Erythroblast (primary cell): Measurements from ENCODE around the gene IFITM5.
"Not testable (repeated sequence)": the region's sequence is repeated elsewhere in the genome, so short reads cannot be mapped to it uniquely, and the experiment has no call there.

ENCODE experiments used
- GATA1 ChIP-seq: IDR thresholded peaks from 2 replicates; pipeline ENCODE4 v1.6.1; 2011; ENCODE audit warnings: low read depth, mild to moderate bottlenecking, control low read depth, low read length, moderate library complexity
- POLR2A ChIP-seq: IDR thresholded peaks from 2 replicates; pipeline ENCODE4 v1.6.1; 2011; ENCODE audit warnings: mild to moderate bottlenecking, low read length

- TF ChIP-seq POLR2A, GATA1: not testable (repeated sequence)
Measured at GRCh38 chr11:319888-320273, 20.6 kb upstream of the IFITM5 start.
